ENCODE results near the gene AKAP13.
"Not testable (repeated sequence)": the region's sequence is repeated elsewhere in the genome, so short reads cannot be mapped to it uniquely, and the experiment has no call there.

The AKAP13 gene

DNA sequence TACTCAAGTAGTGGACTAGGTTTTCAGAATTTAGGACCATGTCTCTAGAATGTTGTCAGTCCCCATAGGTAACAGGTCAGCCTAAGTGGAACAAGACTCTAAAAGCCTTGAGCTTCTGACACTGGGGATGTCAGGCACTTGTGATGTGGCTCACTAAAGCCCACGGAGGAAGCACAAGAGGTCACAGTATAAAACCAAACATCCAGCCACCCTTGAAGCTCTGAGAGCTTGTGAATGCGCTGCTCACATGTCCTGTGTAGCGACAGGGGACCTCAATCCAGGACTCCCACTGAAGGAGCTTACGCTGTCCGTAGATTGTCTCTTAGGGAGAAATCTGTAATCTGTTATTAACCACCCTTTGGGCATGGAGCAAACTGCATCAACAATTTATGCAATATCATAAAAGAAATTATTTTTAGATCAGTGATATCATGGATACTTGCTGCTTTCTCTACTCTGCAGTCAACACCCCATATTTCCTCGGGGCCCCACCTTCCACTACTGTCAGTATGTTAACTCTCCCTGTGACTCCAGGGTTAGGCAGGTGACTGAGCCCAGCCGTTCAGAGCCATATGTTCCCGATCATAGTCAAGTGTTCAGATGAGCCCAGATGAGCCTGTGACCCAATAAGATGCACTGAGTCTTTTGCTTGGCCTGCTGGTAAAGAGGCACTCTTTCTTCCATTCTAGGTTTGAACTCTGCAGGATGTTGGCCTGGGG lies 32.2 kb upstream of the AKAP13 start:
- not testable (repeated sequence) for DNase-seq (ENCODE audit: low read depth)

DNA sequence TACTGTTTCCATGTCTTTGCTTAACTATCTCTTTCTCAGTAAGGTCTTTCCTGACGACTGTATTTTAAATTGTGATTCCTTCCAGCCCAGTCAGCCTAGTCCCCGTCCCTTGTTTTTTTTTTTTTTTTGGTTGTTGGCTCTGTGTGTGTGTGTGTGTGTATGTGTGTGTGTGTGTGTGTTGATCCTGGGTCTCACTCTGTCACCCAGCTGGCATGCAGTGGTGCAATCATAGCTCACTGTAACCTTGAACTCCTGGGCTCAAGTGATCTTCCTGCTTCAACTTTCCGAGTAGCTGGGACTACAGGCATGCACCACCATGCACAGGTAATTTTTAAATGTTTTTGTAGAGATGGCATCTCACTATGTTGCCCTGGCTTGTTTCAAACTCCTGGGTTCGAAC lies 31.3 kb upstream of the AKAP13 start:
- not testable (repeated sequence) for DNase-seq (ENCODE audit: low read depth)

DNA sequence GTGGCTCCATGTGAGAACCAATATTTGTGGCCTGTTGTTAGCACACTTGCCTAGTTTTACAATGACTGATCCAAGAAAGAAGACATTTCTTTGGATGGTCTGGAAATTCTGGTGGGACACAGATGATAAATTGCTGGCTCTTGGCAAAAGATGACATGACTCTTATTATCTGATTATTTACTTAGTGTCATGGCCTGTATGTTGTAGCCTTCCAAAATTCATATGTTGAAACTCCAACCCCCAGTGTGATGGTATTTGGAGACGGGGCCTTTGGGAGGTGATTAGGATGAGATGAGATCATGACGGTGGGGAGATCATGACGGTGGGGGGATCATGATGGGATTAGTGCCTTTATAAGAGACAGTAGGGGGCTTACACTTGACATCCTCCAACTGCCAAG lies 30.0 kb upstream of the AKAP13 start:
- DNase-seq (ENCODE audit: low read depth) = no peak

DNA sequence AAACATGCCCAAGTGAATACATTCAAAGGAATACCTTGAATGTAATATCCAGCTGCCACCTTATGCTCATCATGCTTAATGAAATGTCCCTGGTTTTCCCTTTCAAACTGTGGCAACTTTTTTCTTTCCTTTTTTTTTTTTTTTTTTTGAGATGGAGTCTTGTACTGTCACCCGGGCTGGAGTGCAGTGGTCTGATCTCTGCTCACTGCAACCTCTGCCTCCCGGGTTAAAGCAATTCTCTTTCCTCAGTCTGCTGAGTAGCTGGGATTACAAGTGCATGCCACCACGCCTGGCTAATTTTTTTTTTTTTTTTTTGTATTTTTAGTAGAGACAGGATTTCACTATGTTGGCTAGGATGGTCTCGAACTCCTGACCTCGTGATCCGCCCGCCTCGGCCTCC lies 28.9 kb upstream of the AKAP13 start:
- DNase-seq (ENCODE audit: low read depth) = not testable (repeated sequence)

DNA sequence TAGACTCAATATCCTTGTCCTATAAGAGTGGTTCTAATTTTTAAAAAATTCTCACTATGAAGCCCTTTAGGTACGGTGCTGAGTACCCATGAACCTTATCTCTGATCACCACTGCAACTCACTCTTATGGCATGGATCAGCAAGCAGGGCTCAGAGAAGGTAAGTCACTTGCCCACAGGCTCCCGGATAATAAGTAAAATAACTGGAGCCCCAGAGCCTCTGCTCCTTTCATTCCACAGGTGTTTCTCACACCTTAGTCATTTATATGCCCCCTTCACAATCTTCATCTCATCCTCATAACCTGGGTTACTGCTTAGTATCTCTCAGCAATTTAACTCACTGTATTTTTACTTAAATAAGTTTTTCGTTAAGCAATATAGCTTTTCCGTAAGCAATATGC lies 28.4 kb upstream of the AKAP13 start:
- DNase-seq (ENCODE audit: low read depth) = no peak

DNA sequence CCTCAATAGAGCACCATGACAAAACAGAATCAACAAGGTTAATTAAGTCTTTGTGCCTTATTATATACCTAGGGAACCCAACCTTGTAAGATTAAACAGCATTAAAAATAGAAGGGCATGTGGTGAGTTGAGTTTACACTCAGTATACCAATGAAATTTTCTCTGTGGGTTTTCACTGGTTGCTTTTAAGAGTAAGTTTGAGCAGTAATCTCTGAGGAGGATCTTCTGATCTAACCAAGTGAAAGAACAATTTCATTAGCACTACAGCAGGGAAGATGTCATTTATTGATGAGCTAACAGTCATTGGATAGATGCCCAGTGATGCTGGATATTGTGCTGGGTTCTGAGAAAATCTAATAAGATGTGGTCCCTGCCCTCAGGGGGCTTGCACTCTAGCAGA lies 26.9 kb upstream of the AKAP13 start:
- DNase-seq (ENCODE audit: low read depth) = no peak

DNA sequence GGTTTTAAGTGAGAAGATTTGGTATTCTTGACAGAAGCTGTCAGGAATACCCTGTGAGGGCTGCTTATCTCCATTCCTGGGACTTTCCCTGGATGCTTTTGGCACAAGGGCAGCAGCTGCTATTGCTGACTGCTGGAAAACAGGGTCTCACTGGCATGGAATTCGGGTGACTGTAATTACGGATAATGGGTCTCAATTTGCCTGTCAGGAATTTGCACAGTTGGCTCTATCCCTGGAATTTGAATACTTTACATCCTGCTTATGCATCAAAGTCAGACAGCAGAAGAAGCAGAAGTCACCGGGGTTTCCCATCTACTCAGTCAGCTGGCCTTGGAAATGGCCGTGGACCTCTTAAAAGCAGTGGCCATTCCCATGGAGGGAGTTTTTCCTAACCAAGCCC lies 25.9 kb upstream of the AKAP13 start:
- DNase-seq (ENCODE audit: low read depth) = peak; percentile 46

DNA sequence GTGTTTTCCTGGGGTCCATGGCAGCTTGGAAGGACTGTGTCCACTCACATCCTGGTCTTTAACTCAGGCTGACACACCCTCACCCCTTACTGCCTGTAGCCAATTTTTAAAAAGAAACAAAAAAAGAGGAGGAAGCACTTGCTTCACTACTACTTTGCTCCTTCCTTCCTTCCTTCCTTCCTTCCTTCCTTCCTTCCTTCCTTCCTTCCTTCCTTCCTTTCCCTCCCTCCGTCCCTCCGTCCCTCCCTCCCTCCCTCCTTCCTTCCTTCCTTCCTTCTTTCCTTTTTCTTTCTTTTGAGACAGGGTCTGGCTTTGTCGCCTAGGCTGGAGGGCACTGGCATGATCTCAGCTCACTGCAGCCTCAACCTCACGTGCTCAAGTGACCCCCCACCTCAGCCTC lies 25.5 kb upstream of the AKAP13 start:
- no peak for DNase-seq (ENCODE audit: low read depth)

DNA sequence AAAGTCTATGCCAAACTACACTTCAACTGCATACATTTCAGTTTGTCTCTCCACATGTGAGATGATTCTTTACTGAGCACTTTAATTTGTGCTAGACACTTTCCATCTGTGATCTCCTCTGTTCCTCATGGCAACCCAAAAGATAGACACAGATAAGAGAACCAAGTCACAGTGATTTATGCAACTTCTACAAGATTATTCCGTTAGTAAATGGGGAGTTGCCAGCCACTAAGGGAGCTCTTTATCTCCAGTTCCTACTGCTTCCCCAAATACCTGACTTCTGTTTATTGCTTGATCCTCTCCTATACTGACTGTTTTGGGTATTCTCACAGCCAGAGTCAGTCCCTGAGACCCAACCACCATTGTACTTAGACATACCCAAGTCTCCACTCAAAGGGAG lies 24.1 kb upstream of the AKAP13 start:
- DNase-seq (ENCODE audit: low read depth) = no peak

DNA sequence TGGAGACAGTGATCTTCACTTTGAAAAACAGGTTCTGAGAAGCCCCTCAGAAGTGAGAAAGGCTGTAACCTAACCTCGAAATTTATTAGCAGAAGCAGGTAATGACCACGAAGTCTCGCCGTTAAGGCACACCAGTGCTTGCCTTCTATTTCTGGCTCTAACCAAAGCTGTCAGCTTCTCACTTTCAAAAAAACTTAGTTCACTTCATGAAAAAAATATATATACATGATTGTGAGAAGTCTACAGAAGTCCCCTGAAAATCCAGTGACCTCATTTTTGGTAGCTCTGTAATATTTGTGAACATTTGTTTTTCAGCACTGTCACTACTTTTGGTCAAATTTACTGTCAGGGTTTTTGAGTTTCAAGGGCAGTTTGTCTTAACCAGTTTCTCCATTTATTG lies 19.1 kb upstream of the AKAP13 start:
- no peak for DNase-seq (ENCODE audit: low read depth)

DNA sequence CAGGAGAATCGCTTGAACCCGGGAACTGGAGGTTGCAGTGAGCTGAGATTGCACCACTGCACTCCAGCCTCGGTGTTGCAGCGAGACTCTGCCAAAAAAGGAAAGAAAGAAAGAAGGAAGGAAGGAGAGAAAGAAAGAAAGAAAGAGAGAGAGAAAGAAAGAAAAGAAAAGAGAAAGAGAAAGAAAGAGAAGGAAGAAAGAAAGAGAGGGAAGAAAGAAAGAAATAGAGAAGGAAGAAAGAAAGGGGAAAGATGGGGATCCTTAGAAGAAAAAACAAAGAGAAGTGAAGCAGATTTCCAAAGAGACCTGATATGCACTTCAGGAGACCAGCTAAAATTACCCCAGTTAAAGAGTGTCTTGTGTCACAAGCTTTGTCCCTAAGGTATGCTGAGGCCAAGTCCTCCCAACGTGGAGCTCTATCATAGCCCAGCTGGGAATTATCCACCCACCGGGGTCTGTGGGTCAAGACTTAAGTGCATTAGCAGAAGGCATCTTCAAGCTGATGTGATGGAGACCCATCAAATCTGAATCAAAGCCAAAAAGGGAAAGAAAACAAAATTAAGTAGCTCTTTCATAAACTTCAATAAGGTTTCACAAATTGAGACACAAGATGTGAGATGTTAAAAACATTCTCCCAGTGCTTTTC lies 17.8 kb upstream of the AKAP13 start:
- no peak for DNase-seq (ENCODE audit: low read depth)

DNA sequence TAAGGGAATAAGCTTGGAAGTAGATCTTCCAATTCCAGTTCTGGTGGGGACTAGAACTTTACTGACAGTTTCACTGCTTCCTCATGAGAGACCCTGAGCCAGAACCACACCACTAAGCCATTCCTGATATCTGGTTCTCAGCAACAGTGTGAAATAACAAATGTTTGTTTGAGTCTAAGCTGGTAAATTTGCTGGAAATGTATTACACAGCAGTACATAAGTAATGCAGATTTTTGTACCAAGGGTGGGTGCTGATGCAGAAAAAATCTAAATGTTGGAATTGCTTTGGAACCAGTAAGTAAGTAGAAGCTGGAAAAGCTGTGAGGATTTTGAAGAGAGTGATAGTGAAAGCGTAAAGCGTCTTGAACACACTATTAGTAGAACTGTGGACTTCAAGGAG lies 14.4 kb upstream of the AKAP13 start:
- DNase-seq (ENCODE audit: low read depth) = no peak

DNA sequence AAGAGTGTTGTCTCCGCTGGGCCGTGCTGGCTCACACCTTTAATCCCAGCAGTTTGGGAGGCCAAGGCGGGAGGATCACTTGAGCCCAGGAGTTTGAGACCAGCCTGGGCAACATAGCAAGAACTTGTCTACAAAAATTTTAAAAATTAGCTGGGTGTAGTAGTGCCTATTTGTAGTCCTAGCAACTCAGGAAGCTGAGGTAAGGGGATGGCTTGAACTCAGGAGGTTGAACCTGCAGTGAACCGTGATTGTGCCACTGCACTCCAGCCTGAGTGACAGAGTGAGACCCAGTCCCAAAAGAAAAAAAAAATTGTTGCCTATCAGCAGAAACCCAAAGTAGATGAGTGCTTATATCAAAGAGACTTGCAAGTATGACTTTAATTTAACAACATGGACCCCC lies 12.7 kb upstream of the AKAP13 start:
- no peak for DNase-seq (ENCODE audit: low read depth)

DNA sequence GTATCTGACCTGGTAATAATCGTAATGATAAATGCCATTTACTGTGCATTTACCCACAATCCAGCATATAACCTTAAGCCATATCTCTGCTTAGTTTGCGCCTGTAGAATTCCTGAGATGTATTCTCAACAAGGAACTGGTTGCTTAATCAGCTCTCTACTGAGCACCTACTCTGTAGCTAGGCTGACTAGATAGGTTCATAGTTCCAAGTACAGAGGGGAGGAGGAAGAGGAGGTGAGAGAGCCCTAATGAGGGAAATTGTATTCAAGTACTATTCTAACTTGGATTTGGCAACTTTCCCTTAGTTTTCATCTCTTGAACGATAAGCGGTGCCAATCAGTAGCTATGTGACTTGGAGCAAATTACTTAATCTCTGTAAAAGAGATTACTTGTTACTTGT lies 5.6 kb upstream of the AKAP13 start:
- DNase-seq (ENCODE audit: low read depth) = no peak

DNA sequence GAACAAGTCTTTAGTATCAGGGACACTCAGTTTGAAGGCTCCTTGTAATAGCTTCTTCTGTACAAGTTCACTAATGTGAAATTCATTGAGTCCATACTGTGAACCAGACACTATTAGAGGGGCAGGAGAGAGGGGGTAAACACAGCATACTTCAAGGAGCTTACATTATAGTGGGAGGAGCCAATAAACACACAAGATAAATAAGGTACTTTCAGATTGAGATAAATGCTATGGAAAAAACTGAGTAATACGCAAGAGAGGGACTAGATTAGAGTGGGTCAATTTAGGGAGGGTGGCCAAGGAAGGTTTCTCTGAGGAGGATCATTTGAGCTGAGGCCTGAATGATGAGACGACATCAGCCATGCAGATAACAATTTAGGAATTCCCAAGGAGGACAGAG lies 3.1 kb upstream of the AKAP13 start:
- DNase-seq (ENCODE audit: low read depth) = no peak

DNA sequence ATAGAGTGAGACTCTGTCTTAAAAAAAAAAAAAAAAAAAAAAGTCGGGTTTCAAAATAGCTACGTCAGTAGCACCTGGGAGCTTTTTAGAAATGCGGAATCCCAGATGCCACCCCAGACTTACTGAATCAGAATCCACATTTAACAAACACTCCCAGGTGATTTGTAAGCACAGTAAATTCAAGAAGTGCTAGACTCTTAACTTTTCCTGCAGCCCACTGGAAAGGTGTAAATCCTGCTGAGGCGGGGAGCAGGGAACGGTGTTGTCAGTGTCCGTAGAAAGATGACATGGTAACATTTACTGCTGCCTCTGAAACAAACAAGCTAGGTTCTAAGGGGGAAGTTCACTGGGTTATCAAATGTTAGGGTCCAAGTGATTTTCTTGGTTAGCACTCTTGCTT lies 2.4 kb upstream of the AKAP13 start:
- DNase-seq (ENCODE audit: low read depth) = no peak

DNA sequence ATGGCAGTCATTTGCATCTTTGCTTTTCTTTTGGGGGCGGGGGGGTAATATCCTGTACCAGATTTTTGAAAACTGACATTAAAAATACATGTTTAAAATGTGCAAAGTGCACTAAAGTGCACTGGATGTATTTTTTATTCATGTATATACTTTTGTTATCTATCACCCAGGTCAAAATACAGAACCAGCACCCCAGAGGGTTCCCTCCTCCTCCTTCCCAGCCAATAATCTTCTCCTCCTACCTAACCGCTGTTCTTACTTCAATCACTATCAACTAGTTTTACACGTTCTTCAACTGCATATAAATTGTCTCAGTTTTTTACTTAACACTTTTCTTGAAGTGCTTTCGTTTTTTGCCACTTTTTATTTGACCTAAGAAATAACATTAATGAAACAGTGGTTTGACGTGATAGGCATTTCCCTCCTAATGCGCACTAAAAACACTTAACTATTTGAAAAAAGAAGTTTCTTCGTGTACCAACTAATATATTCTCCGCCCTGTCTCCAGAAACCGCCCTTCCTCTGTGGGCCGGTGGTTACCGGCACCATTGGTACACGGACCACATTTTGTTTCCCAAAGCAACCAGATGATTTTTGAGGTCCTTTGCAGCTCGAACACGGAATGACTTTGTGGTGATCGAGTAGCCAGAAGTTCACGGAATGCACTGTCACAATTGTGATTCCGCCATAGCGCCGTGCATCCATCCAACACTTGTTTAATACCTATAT lies 836 bp upstream of the AKAP13 start:
- DNase-seq (ENCODE audit: low read depth) = no peak

DNA sequence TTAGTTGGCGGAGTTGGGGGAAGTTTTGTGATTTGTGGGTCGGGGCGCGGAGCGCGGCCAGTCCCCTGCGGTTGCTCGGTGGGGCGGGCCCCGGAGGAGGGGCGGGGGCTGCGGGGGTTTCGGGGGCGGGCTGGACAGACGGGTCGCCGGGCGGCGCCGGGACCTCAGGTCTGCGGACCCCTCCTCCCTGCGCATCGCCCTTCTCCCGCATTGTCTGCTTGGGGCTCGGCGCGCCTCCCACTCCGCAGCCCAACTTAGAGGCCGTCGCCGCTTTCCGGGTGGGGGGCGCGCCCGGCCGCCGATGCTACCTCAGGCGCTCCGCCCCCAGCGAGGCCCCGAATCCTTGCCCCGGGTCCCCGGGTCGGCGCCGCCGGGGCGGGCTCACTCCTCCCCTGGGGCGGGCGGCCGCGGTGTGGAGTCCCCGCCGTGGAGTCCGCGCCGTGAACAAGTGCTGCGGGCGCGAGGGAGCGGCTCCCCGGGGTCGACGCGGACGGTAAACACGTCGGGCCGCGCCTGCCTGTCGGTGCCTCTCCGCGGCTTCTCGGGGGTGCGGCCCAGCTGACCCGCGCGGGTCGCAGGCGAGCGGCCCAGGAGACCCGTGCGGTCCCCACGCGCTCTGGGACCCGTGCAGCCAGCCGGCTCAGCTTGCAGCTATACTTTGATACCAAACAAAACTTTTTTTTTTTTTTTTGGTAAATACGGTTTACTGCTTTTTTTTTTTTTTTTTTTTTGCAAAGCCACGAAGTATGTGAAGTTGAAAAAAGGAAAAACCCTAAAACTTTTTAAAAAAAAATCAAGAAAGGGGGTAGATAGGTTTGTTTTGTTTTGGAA lies 624 bp downstream of the AKAP13 start:
- no peak for DNase-seq (ENCODE audit: low read depth)

DNA sequence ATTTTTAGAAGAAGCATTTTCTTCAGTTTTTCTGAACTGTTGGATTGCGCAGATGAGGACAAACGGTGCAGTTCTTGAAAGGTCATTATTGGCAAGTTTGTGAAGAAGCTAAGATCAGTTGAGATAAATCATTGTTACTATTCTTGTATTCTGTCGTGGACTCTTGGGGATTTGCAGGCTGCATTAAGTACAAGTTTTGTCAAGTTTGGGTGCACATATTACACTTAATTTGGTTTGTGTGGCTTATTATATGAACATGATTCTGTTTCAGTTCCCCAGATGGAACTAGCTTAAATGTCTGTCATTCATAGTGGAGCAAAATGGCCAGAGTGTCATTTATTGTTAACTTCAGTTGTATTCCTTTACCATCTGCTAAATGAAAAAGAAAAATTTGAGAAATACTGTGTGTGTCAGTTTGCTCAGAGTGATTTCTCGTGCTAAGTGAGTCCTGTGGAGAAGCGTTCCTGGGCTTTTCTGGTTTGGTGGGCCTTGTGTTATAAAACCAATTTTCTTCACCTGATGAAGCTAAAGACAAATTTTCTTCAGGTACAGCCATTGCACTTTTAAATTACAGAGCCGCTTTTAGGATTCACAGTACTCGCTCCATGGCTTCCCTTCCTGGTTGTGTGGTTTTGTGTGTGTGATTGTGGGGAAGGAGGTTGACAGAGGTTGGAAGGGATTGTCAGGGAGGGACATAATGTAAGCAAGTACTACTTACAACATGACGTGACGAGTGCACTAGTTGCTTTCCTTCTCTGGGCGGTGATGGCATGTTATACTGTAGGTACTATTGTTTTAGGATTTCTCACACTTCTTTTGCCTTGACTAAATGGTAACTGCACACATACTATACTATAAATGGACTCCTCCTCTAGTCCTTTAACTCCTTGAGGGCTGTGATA lies 1.7 kb downstream of the AKAP13 start:
- no peak for DNase-seq (ENCODE audit: low read depth)

DNA sequence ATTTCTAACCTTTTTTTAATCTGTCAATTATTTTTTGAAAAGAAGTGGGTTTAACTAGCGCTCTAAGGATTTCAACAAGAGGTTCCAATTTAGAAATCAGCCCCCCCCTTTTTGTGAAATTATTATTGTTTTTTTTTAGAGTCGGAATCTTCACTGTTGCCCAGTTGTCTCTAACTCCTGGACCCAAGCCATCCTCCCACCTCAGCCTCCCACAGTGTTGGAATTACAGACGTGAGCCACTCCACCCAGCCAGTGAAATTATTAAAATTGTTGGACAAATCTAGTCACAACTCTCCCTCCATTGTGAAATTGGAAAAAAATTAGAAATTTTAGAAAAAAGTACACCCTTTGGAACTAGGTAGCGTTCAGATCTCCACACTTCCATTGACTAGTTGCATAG lies 2.5 kb downstream of the AKAP13 start:
- DNase-seq (ENCODE audit: low read depth) = no peak

DNA sequence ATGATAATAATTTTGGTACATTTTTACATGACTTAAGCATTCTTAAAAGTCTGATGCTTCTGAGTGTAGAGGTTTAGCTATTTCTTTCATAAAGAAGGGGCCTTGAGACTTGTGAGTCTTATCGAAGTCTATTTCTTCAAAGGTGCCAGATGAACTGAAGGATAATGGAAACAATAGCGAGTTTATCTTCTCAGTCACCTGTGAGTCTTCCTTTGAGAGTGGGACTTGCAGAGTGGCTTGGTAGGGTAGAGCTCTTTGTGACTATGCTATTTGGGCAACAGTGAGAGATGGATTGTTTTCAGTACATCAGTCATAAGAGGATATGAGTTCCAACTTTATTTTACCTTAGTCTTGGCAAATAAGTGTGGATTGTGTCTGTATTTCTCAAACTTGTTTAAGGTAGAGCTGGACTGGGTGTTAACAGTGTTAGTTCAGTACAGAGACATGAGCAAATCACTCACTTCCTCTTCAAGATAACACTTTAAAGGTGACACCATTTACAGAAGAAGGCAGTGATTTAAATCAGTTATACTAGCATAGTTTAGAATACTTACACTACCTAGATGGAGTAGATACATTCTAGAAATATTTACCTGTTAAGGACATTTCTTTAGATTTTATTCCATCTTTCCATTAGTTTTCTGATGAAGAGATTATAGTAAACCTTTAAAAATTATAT lies 3.2 kb downstream of the AKAP13 start:
- no peak for DNase-seq (ENCODE audit: low read depth)
